GM21619 (cell line): ENCODE results near the gene BBS2.
A peak's percentile ranks its signal among the peaks of the same experiment; 100 is the strongest.

Experiments used
- ATAC-seq: cut with Tn5 transposase; IDR thresholded peaks from one replicate; pipeline ENCODE4 v1.9.1; 2021; ENCODE audit not compliant: unreplicated experiment

The BBS2 gene

GRCh38 chr16:56479469-56479868 lies 40.4 kb downstream of the BBS2 start:
- no peak for ATAC-seq

GRCh38 chr16:56478281-56479049 lies 41.4 kb downstream of the BBS2 start:
- no peak for ATAC-seq

DNA sequence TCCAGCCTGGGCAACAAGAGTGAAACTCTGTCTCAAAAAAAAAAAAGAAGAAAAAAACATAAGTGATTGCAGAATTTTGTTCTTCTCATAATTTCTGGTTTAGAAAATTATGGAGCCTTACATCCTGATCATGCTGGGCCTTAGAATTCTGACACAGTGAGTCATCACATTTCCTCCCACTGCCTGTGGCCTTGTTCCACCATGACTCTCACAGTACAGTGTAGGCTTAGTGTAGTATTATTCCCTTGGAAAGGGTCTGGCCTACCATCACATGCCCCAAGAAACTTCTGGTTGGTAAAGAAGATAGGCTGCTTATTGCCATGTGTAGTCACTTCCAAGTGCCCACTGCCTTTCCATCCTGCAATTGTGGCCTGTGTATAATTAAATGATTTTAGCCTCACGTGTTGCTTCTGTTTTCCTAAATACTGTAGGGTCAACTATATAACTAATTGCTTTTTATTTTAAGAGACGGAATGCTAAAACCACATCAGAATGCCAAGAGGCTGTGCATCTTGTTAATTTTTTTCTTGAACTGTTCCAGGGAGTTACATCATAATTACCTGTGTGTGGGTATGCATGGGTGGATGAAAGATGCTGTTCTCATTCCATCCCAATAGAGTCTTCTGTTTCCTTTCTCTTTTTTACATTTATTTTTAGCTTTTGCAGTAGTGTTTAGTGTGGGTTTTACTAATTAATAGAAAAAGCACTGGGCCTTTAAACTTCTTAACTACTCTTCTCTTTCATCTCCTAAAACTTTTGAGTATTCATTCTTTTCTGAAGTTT lies 42.5 kb downstream of the BBS2 start:
- ATAC-seq: no peak

DNA sequence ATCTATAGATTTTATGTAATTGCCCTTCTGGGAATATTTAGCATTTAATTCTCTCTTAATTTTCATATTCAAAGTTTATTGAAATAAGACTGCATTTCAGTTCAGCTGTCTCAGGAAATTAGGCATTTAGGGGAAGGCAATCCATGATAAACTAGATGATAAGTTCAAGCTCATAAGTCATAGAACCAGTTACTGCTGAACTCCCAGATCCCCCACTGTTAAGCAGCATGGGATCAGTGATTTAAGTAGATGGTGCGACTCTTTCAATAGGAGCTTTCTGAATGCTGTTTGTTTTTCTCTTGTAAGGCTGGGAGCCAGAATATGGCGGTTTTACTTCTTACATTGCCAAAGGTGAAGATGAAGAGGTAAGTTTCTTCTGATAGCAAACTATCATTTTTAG lies 44.6 kb downstream of the BBS2 start:
- no peak for ATAC-seq

- ATAC-seq: no peak
Measured at GRCh38 chr16:56470666-56471065, 49.2 kb downstream of the BBS2 start.

DNA sequence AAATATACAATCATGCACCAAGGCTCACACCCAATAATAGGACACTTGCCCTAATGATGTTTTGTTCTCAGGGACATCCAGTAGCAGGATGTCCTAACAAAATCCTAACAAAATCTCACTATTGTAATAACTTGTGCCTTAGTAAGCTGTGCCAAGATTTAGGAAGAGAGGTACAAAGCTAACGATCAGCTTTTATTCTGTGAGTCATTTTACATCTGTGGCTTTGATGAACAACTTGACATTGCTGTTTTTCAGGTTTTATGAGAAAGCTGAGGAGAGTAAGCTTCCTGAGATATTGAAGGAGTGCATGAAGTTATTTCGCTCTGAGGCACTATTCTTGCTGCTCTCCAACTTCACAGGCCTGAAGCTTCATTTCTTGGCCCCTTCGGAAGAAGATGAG lies 49.6 kb downstream of the BBS2 start:
- ATAC-seq: no peak

GRCh38 chr16:56469748-56470147 lies 50.1 kb downstream of the BBS2 start:
- no peak for ATAC-seq

DNA sequence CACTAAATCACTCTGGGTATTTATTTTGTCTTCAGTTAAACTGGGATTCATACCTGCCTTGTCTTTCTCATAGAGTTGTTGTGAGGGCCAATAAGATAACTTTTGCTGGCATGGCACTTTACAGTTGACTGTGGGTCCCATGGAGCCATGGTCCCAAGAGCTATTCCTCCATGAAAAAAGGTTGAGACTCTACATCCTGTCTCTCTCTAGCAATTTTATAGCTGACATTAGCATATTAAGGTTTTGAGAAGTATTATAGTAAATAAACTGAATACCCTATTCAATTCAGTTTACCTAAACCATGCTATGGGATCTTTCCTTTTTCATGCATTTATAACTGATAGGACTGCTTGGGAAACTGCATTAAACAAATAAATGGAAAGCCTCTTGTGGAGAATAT lies 51.0 kb downstream of the BBS2 start:
- no peak for ATAC-seq

- ATAC-seq: no peak
Measured at GRCh38 chr16:56466344-56466743, 53.5 kb downstream of the BBS2 start.

GRCh38 chr16:56463153-56463552 lies 56.7 kb downstream of the BBS2 start:
- no peak for ATAC-seq

DNA sequence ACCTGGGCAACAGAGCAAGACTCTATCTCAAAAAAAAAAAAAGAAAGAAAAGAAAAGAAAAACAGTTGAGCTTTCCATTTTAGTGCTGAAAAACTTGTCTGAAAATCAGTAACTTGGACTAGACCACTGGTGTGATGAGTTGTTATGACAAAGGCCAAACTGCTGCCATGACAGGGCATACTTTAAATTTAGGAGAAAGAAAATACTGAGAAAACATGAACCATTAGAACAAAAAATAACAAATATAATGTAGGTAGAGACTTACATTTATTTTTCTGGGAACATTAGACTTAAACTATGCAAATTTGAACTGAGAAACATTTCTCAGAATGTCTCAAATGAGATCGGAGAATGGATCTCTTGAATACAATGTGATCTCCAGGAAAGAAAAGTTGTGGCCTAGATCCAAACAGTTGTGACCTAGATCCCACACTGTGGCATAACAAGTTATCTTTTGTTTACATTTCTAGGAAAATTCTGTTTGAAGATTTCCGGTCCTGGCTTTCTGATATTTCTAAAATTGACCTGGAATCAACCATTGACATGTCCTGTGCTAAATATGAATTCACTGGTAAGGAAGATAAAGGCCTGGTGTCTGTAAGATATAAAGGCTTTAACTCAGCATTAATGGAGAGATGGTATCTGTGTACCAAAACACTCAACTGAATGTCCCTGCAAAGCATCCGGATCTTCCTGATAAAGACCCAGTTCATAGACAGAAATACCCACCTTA lies 57.6 kb downstream of the BBS2 start:
- no peak for ATAC-seq

GRCh38 chr16:56460101-56460500 lies 59.7 kb downstream of the BBS2 start:
- no peak for ATAC-seq

- no peak for ATAC-seq
Measured at GRCh38 chr16:56457927-56458470, 61.8 kb downstream of the BBS2 start.

GRCh38 chr16:56451753-56452689 lies 67.8 kb downstream of the BBS2 start:
- peak; percentile 34 for ATAC-seq

DNA sequence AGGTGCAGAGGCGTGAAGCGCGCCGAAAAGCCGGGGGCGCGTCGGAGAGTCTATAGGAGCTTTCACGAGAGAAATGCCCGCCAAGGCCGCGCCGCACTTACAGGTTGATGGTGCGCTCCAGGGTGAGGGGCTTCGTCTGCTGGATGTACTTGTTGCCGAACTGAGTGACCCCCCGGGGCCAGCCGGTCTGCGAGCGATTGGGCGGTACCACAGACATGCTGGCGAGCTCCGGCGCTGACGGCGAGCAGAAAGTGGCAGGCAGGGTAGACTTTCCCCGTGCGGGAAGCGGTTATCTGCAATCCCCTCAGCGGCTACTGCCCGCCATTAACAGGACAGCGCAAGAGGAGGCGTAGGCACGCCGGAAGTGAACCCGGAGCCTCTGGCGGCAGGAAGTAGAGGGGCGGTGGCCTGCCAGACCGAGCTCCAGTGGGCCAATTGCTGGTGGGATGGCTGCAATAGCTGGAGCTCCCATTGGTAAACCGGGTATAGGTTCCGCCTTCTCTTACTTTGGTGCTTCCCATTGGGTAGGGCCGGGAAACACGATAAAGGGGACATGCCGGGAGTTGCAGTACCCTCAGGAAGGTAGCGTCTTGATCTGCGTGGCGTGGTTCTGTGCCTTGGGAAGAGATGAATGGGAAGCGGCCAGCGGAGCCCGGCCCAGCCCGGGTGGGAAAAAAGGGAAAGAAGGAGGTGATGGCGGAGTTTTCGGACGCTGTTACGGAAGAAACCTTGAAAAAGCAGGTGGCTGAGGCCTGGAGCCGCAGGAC lies 68.7 kb downstream of the BBS2 start, which contains the start of the genes NUDT21 and OGFOD1:
Gene NUDT21, minus strand, starts transcription at position 347 of the 767 bp plus-strand sequence. Its CDS starts 130 bp downstream, at position 217.
Gene OGFOD1, plus strand, starts transcription at position 569 of the 767 bp plus-strand sequence. Its CDS starts 59 bp downstream, at position 628.
- ATAC-seq: peak; percentile 98

- ATAC-seq: peak; percentile 27
Measured at GRCh38 chr16:56450275-56450985, 69.4 kb downstream of the BBS2 start.

- no peak for ATAC-seq
Measured at GRCh38 chr16:56448005-56448404, 71.8 kb downstream of the BBS2 start.

GRCh38 chr16:56447286-56447685 lies 72.5 kb downstream of the BBS2 start:
- no peak for ATAC-seq

GRCh38 chr16:56438038-56438437 lies 81.8 kb downstream of the BBS2 start:
- ATAC-seq: no peak
